Parathyroid adenoma (tissue), 2 donors: Measurements from ENCODE around the gene RUFY1.

Source experiments
- H2AFZ ChIP-seq: fragments of 300-600 bp; sonication (generic); one replicate; pipeline ENCODE4 v1.7.0; 2017; ENCODE audit warnings: antibody characterized with exemption, mild to moderate bottlenecking
- H3K27ac ChIP-seq: fragments of 300-600 bp; sonication (generic); one replicate; pipeline ENCODE4 v1.7.0; 2017
- H3K27me3 ChIP-seq: fragments of 300-600 bp; sonication (generic); one replicate; pipeline ENCODE4 v1.7.0; 2017; ENCODE audit warnings: low read length; ENCODE audit not compliant: control insufficient read depth, insufficient read depth
- H3K36me3 ChIP-seq: fragments of 300-600 bp; sonication (generic); one replicate; pipeline ENCODE4 v1.7.0; 2017; ENCODE audit warnings: low read length; ENCODE audit not compliant: control insufficient read depth, insufficient read depth
- H3K4me1 ChIP-seq: fragments of 300-600 bp; sonication (generic); one replicate; pipeline ENCODE4 v1.7.0; 2017; ENCODE audit warnings: control low read depth
- H3K4me2 ChIP-seq: fragments of 300-600 bp; sonication (generic); one replicate; pipeline ENCODE4 v1.7.0; 2017; ENCODE audit warnings: low read length
- H3K4me3 ChIP-seq: fragments of 300-600 bp; sonication (generic); one replicate; pipeline ENCODE4 v1.7.0; 2017; ENCODE audit warnings: low read depth, low read length
- H3K79me2 ChIP-seq: fragments of 300-600 bp; sonication (generic); one replicate; pipeline ENCODE4 v1.7.0; 2017; ENCODE audit warnings: control low read depth
- H3K9ac ChIP-seq: fragments of 300-600 bp; sonication (generic); one replicate; pipeline ENCODE4 v1.7.0; 2017; ENCODE audit warnings: mild to moderate bottlenecking
- H3K9me3 ChIP-seq: fragments of 300-600 bp; sonication (generic); one replicate; pipeline ENCODE4 v1.7.0; 2017; ENCODE audit warnings: low read length; ENCODE audit not compliant: control insufficient read depth
- TF ChIP-seq, protein P1 (sequence below): fragments of 300-600 bp; sonication (generic); IDR thresholded peaks from one replicate; pipeline ENCODE4 v1.7.0; 2017; ENCODE audit warnings: antibody characterized with exemption, mild to moderate bottlenecking
- donor health status: primary hyperparathyroidism.

RUFY1 gene

DNA sequence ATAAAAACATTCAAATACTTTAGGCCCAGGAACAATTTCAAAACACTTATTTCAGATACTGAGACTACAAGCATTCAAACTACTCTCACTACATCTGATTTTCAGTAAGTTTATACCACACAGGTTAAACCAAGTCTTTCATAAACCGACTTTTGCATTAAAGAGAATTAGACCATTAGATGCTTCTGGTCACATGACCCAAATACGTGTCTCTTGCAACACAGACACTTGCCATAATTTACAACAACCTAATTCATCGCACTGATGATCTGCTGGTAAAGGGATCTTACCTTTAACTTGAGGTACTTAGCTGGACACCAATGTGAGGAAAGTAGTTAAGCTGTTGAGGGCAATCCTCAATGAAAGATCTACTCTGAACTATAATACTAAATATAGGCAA lies 69.9 kb downstream of the RUFY1 start:
- H3K36me3 ChIP-seq: no peaks in the 10 kb centered on the region
- no peaks in the 10 kb centered on the region for H3K27me3 ChIP-seq
- no peak overlapping the region for H2AFZ ChIP-seq
- peaks cover 31% of the 10 kb centered on the region for H3K4me1 ChIP-seq
- H3K9me3 ChIP-seq: no peaks in the 10 kb centered on the region
- H3K4me3 ChIP-seq: peak overlapping the region; percentile 99
- peak overlapping the region; percentile 73 for H3K27ac ChIP-seq
- TF ChIP-seq, protein P1, sequence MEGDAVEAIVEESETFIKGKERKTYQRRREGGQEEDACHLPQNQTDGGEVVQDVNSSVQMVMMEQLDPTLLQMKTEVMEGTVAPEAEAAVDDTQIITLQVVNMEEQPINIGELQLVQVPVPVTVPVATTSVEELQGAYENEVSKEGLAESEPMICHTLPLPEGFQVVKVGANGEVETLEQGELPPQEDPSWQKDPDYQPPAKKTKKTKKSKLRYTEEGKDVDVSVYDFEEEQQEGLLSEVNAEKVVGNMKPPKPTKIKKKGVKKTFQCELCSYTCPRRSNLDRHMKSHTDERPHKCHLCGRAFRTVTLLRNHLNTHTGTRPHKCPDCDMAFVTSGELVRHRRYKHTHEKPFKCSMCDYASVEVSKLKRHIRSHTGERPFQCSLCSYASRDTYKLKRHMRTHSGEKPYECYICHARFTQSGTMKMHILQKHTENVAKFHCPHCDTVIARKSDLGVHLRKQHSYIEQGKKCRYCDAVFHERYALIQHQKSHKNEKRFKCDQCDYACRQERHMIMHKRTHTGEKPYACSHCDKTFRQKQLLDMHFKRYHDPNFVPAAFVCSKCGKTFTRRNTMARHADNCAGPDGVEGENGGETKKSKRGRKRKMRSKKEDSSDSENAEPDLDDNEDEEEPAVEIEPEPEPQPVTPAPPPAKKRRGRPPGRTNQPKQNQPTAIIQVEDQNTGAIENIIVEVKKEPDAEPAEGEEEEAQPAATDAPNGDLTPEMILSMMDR: no peak
- H3K4me2 ChIP-seq: peak overlapping the region; percentile 71
- no peak overlapping the region for H3K9ac ChIP-seq
- peaks cover 28% of the 10 kb centered on the region for H3K79me2 ChIP-seq

DNA sequence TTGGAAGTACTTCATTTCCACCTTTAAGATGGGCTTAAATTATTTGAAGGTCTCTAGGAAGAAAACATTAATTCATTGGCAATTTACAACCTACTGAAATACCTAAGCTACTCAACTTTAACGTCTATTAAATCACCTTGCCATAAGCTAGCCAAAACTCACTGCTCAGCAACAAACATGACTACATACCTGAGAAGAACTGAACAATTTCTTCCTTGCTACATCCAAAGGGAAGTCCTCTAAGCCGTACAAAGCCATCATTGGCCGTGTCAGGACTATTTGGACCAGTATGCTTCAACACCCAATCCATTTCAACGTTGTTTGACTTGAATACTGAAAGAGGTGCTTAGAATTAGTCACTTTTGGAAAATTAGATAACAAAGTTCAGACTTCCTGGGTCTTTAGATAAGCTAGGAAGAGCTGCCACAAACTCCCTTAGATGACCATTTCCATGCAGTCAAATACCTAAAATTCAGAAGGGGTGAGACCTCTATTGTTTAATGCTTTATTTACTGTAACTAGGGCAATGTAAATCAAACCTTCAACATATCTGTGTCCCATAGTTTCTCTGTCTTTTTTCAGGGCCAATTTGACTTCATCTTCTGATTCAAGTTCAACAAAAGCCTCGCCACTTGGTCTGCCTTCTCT lies 70.5 kb downstream of the RUFY1 start:
- no peaks in the 10 kb centered on the region for H3K36me3 ChIP-seq
- peak overlapping the region; percentile 73 for H3K27ac ChIP-seq
- H2AFZ ChIP-seq: no peak overlapping the region
- H3K79me2 ChIP-seq: peaks cover 28% of the 10 kb centered on the region
- H3K9me3 ChIP-seq: no peaks in the 10 kb centered on the region
- peak overlapping the region; percentile 99 for H3K4me3 ChIP-seq
- TF ChIP-seq, protein P1: no peak
- H3K4me2 ChIP-seq: peak overlapping the region; percentile 71
- peaks cover 28% of the 10 kb centered on the region for H3K4me1 ChIP-seq
- H3K27me3 ChIP-seq: no peaks in the 10 kb centered on the region
- no peak overlapping the region for H3K9ac ChIP-seq

DNA sequence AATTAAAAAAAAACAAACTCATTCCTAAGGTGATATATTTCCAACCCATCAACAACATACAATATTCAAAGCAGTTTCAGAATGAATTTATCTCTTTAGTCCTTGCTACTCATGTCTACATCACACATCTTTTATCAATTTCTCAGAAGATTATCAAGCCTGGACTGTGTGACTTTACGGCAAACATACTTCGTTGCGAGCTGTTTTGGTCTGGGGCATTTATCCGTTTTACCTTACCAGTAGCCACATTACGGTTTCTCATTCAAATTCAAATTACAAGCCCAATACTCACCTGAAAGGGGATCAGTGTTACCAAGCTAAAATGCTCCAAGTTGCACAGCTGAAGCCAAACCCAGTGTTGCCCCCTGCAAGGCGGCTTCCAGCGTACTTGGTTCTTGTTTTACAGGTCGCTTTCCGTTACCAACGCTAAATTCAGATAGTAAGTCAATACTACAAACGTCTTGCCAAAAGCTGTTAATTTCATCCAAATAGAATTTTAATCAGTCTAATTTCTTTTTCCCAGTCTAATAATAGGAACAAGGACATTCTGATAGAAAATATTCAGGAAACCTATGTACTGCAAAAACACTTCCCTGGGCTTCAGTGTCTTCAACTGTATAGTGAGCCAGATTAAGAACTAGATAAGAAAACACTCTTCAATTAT lies 71.3 kb downstream of the RUFY1 start:
- peak overlapping the region; percentile 73 for H3K27ac ChIP-seq
- H3K36me3 ChIP-seq: no peaks in the 10 kb centered on the region

DNA sequence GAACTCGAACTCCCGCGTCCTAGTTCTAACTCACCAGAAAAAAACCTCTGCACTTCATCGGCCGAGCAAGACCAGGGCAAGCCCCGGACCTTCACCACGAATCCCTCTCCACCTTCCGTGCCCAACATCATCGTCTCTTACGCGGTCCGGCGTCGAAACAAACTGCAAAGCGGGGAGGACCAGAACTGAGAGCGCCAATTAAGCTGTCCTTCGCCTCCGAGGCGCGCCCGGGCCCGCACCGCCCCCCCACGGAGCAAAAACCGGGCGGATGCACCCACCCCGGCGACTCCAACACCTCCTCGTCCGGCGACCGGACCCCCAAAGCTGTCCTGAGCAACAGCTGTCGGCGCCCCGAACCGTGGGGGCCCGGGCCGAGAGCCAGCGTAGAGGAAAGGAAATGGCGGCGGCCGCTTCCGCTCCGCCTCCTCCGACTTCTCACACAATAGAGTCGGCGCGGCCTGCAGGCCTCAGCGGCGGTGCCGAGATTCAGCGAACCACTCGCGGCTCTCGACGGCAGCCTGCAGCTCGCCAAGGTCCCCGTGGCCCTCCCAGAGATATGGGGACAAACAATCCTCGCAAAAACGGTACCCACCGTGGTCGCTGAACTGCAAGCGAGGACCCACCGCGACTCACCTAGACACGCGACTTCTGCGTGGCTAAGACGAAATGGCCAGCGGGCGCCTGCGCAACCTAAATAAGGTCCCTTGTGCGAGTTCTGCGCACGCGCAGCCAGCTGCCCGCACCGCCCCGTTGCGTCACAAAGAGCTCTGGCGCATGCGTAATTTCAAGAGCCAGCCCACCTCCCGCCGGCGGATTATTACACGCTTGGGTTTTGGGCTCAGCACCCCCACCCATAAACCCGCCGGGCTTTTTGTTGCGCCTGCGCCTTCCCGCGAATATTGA lies 72.9 kb downstream of the RUFY1 start, which contains the start of gene HNRNPH1:
Gene HNRNPH1 (minus strand): TSS at position 669 of the 903 bp plus-strand sequence. CDS start 538 bp downstream, at position 131.
- Histone ChIP-seq H3K27me3 (no peaks in the 10 kb centered on the region), H3K4me3 (peak within 1 kb of the TSS; percentile 99), H3K9ac (peak within 1 kb of the TSS; percentile 99), H2AFZ (peak within 1 kb of the TSS; percentile 87), H3K4me2 (peak within 1 kb of the TSS; percentile 90), H3K36me3 (no peaks in the 10 kb centered on the region), H3K79me2 (peaks cover 25% of the 10 kb centered on the region), H3K27ac (peak within 1 kb of the TSS; percentile 100), H3K4me1 (peaks cover 13% of the 10 kb centered on the region), H3K9me3 (no peaks in the 10 kb centered on the region)
- TF ChIP-seq, protein P1: no peak

More for the DNA sequence above, 71.3 kb downstream of the RUFY1 start:
- Histone ChIP-seq H3K4me1 (peaks cover 26% of the 10 kb centered on the region), H2AFZ (no peak overlapping the region), H3K4me3 (peak overlapping the region; percentile 99), H3K4me2 (peak overlapping the region; percentile 71), H3K27me3 (no peaks in the 10 kb centered on the region), H3K9me3 (no peaks in the 10 kb centered on the region), H3K9ac (no peak overlapping the region), H3K79me2 (peaks cover 28% of the 10 kb centered on the region)
- TF ChIP-seq, protein P1: no peak
